GM18499 (cell line): ENCODE measurements around the gene ADGRE1.

Source experiments
- ATAC-seq: cut with Tn5 transposase; IDR thresholded peaks from one replicate; pipeline ENCODE4 v1.9.1; 2021; ENCODE audit warnings: moderate number of reproducible peaks; ENCODE audit not compliant: insufficient read depth, unreplicated experiment

Gene ADGRE1

GRCh38 chr19:6945733-6946132 lies 58.4 kb downstream of the ADGRE1 start:
- ATAC-seq = no peak

GRCh38 chr19:6947745-6948144 lies 60.4 kb downstream of the ADGRE1 start:
- no peak for ATAC-seq

- ATAC-seq = no peak
Observed at GRCh38 chr19:6948884-6949283, 61.5 kb downstream of the ADGRE1 start.

- ATAC-seq = no peak
Observed at GRCh38 chr19:6952956-6953355, 65.6 kb downstream of the ADGRE1 start.

GRCh38 chr19:6955082-6955481 lies 67.7 kb downstream of the ADGRE1 start:
- ATAC-seq = no peak

GRCh38 chr19:6956573-6956972 lies 69.2 kb downstream of the ADGRE1 start:
- ATAC-seq = no peak

- ATAC-seq = no peak
Observed at GRCh38 chr19:6958791-6959190, 71.4 kb downstream of the ADGRE1 start.

- ATAC-seq = no peak
Observed at GRCh38 chr19:6963244-6963852, 76.0 kb downstream of the ADGRE1 start.

GRCh38 chr19:6963937-6964336 lies 76.6 kb downstream of the ADGRE1 start:
- no peak for ATAC-seq

GRCh38 chr19:6967967-6968366 lies 80.6 kb downstream of the ADGRE1 start:
- ATAC-seq = no peak

- ATAC-seq = no peak
Observed at GRCh38 chr19:6969490-6969889, 82.1 kb downstream of the ADGRE1 start.

- no peak for ATAC-seq
Observed at GRCh38 chr19:6970021-6970420, 82.6 kb downstream of the ADGRE1 start.

- no peak for ATAC-seq
Observed at GRCh38 chr19:6970443-6970842, 83.1 kb downstream of the ADGRE1 start.

GRCh38 chr19:6971366-6971765 lies 84.0 kb downstream of the ADGRE1 start:
- ATAC-seq = no peak

GRCh38 chr19:6976197-6976596 lies 88.8 kb downstream of the ADGRE1 start:
- no peak for ATAC-seq

GRCh38 chr19:6979399-6979798 lies 92.0 kb downstream of the ADGRE1 start:
- no peak for ATAC-seq

GRCh38 chr19:6983448-6983847 lies 96.1 kb downstream of the ADGRE1 start:
- no peak for ATAC-seq

GRCh38 chr19:6987850-6988249 lies 100.5 kb downstream of the ADGRE1 start:
- no peak for ATAC-seq

GRCh38 chr19:6988257-6988656 lies 100.9 kb downstream of the ADGRE1 start:
- no peak for ATAC-seq
